OCI-LY7 (cell line): ENCODE results near the gene ZPBP. TPM values are rescaled to one million over a fixed set of nuclear protein-coding genes. Genes with fewer than 3 reads are reported as not detected.

ENCODE experiments used
- BruUV-seq: library from RNA; stranded (reverse); fragments of 400-500 nt; replicated peaks from 2 replicates; lab custom pipeline; 2021; lab: Mats Ljungman, UMichigan
- CTCF ChIA-PET: fragments of 300-600 bp; sonication (Branson Sonifier 250); formaldehyde crosslinking; loops from one replicate; lab custom pipeline; 2022; ENCODE audit warnings: antibody characterized with exemption; ENCODE audit not compliant: unreplicated experiment; lab: Charles Lee
- POLR2A ChIA-PET: fragments of 300-600 bp; sonication (Branson Sonifier 250); formaldehyde crosslinking; loops from one replicate; lab custom pipeline; 2022; ENCODE audit warnings: antibody characterized with exemption; lab: Charles Lee
- DNase-seq: peaks from one replicate; pipeline ENCODE4 v3.0.0-alpha.2; 2015; ENCODE audit warnings: low spot score
- H2AFZ ChIP-seq: fragments of 200-600 bp; sonication (generic), shearing (Covaris generic); 2 replicates; pipeline ENCODE4 v1.6.1; 2014; ENCODE audit warnings: mild to moderate bottlenecking, antibody characterized with exemption, low read length, moderate library complexity
- H3K27ac ChIP-seq: fragments of 200-600 bp; sonication (generic); 2 replicates; pipeline ENCODE4 v1.5.1; 2014; ENCODE audit warnings: mixed run types, low read depth, mild to moderate bottlenecking, moderate library complexity, low read length, inconsistent platforms; ENCODE audit not compliant: poor library complexity, severe bottlenecking
- H3K36me3 ChIP-seq: fragments of 200-600 bp; sonication (generic); 2 replicates; pipeline ENCODE4 v1.6.1; 2014; ENCODE audit warnings: mild to moderate bottlenecking, antibody characterized with exemption, low read length, moderate library complexity, mixed read lengths; ENCODE audit not compliant: insufficient read depth
- H3K4me1 ChIP-seq: fragments of 200-600 bp; sonication (generic); 2 replicates; pipeline ENCODE4 v1.5.1; 2014; ENCODE audit warnings: mild to moderate bottlenecking, low read length; ENCODE audit not compliant: insufficient read depth, poor library complexity, severe bottlenecking
- H3K4me2 ChIP-seq: fragments of 200-600 bp; sonication (generic); 2 replicates; pipeline ENCODE4 v1.6.1; 2014; ENCODE audit warnings: mild to moderate bottlenecking, low read length
- H3K4me3 ChIP-seq: fragments of 200-600 bp; sonication (generic); 2 replicates; pipeline ENCODE4 v1.5.1; 2014; ENCODE audit warnings: mild to moderate bottlenecking, low read depth, low read length; ENCODE audit not compliant: poor library complexity, severe bottlenecking
- H3K79me2 ChIP-seq: fragments of 200-600 bp; sonication (generic); 2 replicates; pipeline ENCODE4 v1.6.1; 2016; ENCODE audit warnings: low read depth, mild to moderate bottlenecking, low read length, moderate library complexity, mixed read lengths; ENCODE audit not compliant: insufficient read depth
- H3K9me2 ChIP-seq: fragments of 200-600 bp; sonication (generic); 2 replicates; pipeline ENCODE4 v1.6.1; 2016; ENCODE audit warnings: mild to moderate bottlenecking, low read length, mixed read lengths; ENCODE audit not compliant: insufficient read depth
- H3K9me3 ChIP-seq: fragments of 200-600 bp; sonication (generic); 2 replicates; pipeline ENCODE4 v1.6.1; 2014; ENCODE audit warnings: mild to moderate bottlenecking, mixed run types, low read length, mixed read lengths
- H4K20me1 ChIP-seq: fragments of 200-600 bp; sonication (generic); 2 replicates; pipeline ENCODE4 v1.6.1; 2014; ENCODE audit warnings: mild to moderate bottlenecking, antibody characterized with exemption, low read length, moderate library complexity, mixed read lengths; ENCODE audit not compliant: insufficient read depth
- EZH2phosphoT487 ChIP-seq: fragments of 200-600 bp; sonication (generic); IDR thresholded peaks from 2 replicates; pipeline ENCODE4 v1.6.1; 2018; ENCODE audit warnings: low read depth, borderline replicate concordance, mild to moderate bottlenecking, mixed run types, antibody characterized with exemption, low read length, moderate library complexity, mixed read lengths
- intact Hi-C: fragments of 100-400 bp; cut with micrococcal nuclease; formaldehyde crosslinking; loops from one replicate; pipeline ENCODE4 v1.10.0; 2022; ENCODE audit not compliant: unreplicated experiment
- total RNA-seq, 2 experiments: library from RNA; depleted of rRNA in 1 of 2; stranded (reverse); fragments of >200 nt in 1 of 2; shearing (Covaris generic) in 1 of 2; gene quantifications; 2 replicates each; pipeline ENCODE4 v1.2.3, GENCODE V29; 2014 to 2022
- TF ChIP-seq, protein P1 (sequence below): fragments of 200-600 bp; sonication (generic); conservative IDR thresholded peaks from 2 replicates; pipeline ENCODE4 v1.5.1; 2014; ENCODE audit warnings: mild to moderate bottlenecking, antibody characterized with exemption, low read length, moderate library complexity, mixed read lengths

Gene ZPBP
- total RNA-seq, 2 experiments from 2014 or later, result not detected

DNA sequence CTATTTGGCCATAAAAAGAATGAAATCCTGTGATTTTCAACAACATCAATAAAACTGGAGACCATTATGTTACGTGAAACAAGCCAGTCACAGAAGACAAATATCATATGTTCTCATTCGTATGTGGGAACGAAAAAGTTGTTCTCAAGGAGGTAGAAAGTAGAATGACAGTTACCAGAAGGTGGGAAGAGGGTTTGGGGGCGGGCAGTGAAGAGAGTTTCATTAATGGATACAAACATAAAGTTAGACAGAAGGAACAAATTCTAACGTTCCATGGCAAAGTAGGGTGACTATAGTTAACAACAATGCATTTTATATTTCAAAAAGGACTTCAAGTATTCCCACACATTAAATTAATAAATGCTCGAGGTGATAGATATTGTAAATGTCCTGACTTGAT lies 97.4 kb downstream of the ZPBP start:
- CTCF ChIA-PET, result no interaction called here
- Histone ChIP-seq H3K4me2 (no peak overlapping the region), H3K4me1 (no peaks in the 10 kb centered on the region)

DNA sequence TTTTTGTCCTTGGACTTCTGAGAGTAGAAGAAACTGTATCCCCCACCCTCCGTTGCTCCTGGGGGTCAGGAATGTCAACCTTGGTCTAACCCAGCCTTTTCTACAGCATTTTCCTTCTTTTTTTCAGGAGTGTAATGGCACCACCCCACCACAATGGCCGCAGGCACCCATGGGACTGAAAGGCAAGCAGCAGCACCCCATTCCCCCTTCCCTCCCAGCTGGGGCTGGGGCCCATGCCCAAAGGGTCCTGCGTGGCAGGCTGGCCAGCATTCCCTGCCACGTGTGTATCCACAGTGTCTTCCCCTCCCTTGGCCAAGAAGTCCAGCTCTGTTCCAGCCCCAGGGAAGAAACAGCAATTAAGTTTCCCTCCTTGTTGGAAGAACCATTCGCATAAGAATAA lies 106.9 kb downstream of the ZPBP start:
- H3K36me3 ChIP-seq, result no peaks in the 10 kb centered on the region
- POLR2A ChIA-PET, result interaction anchor here (0.7 kb wide), 1 partner anchor 1800 kb away, joined by 3 read pairs; no protein-coding TSS in a partner anchor
- H3K4me1 ChIP-seq, result no peaks in the 10 kb centered on the region
- intact Hi-C loops, result no loop called here
- CTCF ChIA-PET, result no interaction called here
- no peak overlapping the region for H2AFZ ChIP-seq
- TF ChIP-seq, protein P1, sequence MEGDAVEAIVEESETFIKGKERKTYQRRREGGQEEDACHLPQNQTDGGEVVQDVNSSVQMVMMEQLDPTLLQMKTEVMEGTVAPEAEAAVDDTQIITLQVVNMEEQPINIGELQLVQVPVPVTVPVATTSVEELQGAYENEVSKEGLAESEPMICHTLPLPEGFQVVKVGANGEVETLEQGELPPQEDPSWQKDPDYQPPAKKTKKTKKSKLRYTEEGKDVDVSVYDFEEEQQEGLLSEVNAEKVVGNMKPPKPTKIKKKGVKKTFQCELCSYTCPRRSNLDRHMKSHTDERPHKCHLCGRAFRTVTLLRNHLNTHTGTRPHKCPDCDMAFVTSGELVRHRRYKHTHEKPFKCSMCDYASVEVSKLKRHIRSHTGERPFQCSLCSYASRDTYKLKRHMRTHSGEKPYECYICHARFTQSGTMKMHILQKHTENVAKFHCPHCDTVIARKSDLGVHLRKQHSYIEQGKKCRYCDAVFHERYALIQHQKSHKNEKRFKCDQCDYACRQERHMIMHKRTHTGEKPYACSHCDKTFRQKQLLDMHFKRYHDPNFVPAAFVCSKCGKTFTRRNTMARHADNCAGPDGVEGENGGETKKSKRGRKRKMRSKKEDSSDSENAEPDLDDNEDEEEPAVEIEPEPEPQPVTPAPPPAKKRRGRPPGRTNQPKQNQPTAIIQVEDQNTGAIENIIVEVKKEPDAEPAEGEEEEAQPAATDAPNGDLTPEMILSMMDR, result no peak
- no peak overlapping the region for H3K4me3 ChIP-seq
- no peaks in the 10 kb centered on the region for H3K9me2 ChIP-seq
- no peaks in the 10 kb centered on the region for H4K20me1 ChIP-seq
- no peaks in the 10 kb centered on the region for H3K9me3 ChIP-seq
- no peaks in the 10 kb centered on the region for H3K79me2 ChIP-seq
- H3K4me2 ChIP-seq, result no peak overlapping the region
- no peak for DNase-seq
- H3K27ac ChIP-seq, result no peak overlapping the region
- BruUV-seq, result no TSS peak

More for the DNA sequence above, 97.4 kb downstream of the ZPBP start:
- no peak for DNase-seq
- Histone ChIP-seq H3K4me3 (no peak overlapping the region), H4K20me1 (no peaks in the 10 kb centered on the region), H3K27ac (no peak overlapping the region), H3K9me2 (no peaks in the 10 kb centered on the region), H3K36me3 (no peaks in the 10 kb centered on the region), H2AFZ (no peak overlapping the region), H3K9me3 (no peaks in the 10 kb centered on the region), H3K79me2 (no peaks in the 10 kb centered on the region)
- POLR2A ChIA-PET, result no interaction called here
- BruUV-seq, result no TSS peak
- intact Hi-C loops, result no loop called here
- TF ChIP-seq EZH2phosphoT487, result no peak
- TF ChIP-seq, protein P1, result no peak

DNA sequence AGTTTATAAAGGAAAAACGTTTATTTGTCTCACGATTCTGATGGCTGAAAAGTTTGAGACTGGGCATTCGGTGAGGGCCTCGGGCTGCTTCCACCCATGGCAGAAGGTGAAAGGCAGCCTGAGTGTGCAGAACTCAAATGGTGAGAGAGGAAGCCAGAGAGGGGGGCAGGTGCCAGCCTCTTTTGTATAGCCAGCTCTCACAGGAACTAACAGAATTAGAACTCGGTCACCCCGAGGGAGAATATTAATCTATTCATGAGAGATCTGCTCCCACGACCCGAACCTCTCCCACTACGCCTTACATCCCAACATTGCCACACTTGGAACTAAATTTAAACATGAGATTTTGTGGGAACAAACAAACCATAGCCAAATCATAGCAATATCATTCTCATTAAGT lies 112.6 kb downstream of the ZPBP start:
- Histone ChIP-seq H3K4me2 (no peak overlapping the region), H3K36me3 (no peaks in the 10 kb centered on the region), H3K4me3 (no peak overlapping the region), H3K9me2 (no peaks in the 10 kb centered on the region), H3K4me1 (no peaks in the 10 kb centered on the region), H3K9me3 (no peaks in the 10 kb centered on the region), H3K27ac (no peak overlapping the region), H4K20me1 (no peaks in the 10 kb centered on the region), H2AFZ (no peak overlapping the region), H3K79me2 (no peaks in the 10 kb centered on the region)
- no TSS peak for BruUV-seq
- intact Hi-C loops, result no loop called here
- POLR2A ChIA-PET, result no interaction called here
- DNase-seq, result peak; percentile 9
- CTCF ChIA-PET, result no interaction called here
- no peak for TF ChIP-seq EZH2phosphoT487
- TF ChIP-seq, protein P1, result no peak
